GM12864 (cell line): Measurements from ENCODE around the gene TRPV6.

Experiments used
- DNase-seq: peaks from one replicate; pipeline ENCODE4 v3.0.0-alpha.2; 2011; ENCODE audit warnings: low read depth
- H3K4me3 ChIP-seq: 2 replicates; pipeline ENCODE4 v1.5.1; 2011; ENCODE audit warnings: mild to moderate bottlenecking, low read depth, low read length, control low read depth
- TF ChIP-seq, protein P1 (sequence below): IDR thresholded peaks from 2 replicates; pipeline ENCODE4 v1.5.1; 2011; ENCODE audit warnings: low read depth, mild to moderate bottlenecking, moderate library complexity, low read length, control low read depth, inconsistent platforms; ENCODE audit errors: missing control alignments

TRPV6 gene

DNA sequence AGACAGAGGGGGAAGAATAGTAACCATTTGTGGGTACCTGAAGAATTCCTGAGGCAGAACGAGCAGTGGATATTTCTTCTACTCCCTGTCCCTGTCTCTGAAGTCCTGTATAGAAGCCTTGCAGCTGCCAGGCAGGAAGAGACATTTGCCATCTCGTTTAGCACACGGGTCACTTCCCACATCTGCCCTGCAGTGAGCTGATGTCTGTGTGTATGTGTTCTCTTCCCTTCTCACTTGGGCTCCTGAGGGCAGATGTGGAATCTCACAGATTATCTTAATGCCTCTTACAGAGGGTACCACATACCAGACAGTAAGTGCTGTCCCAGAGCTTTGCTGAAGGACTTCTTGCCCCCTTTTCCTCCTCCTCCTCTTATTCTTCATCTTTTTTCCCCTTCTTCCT is 14.1 kb upstream of the TRPV6 start:
- TF ChIP-seq, protein P1, sequence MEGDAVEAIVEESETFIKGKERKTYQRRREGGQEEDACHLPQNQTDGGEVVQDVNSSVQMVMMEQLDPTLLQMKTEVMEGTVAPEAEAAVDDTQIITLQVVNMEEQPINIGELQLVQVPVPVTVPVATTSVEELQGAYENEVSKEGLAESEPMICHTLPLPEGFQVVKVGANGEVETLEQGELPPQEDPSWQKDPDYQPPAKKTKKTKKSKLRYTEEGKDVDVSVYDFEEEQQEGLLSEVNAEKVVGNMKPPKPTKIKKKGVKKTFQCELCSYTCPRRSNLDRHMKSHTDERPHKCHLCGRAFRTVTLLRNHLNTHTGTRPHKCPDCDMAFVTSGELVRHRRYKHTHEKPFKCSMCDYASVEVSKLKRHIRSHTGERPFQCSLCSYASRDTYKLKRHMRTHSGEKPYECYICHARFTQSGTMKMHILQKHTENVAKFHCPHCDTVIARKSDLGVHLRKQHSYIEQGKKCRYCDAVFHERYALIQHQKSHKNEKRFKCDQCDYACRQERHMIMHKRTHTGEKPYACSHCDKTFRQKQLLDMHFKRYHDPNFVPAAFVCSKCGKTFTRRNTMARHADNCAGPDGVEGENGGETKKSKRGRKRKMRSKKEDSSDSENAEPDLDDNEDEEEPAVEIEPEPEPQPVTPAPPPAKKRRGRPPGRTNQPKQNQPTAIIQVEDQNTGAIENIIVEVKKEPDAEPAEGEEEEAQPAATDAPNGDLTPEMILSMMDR: no peak
- no peak overlapping the region for H3K4me3 ChIP-seq
- DNase-seq: no peak

DNA sequence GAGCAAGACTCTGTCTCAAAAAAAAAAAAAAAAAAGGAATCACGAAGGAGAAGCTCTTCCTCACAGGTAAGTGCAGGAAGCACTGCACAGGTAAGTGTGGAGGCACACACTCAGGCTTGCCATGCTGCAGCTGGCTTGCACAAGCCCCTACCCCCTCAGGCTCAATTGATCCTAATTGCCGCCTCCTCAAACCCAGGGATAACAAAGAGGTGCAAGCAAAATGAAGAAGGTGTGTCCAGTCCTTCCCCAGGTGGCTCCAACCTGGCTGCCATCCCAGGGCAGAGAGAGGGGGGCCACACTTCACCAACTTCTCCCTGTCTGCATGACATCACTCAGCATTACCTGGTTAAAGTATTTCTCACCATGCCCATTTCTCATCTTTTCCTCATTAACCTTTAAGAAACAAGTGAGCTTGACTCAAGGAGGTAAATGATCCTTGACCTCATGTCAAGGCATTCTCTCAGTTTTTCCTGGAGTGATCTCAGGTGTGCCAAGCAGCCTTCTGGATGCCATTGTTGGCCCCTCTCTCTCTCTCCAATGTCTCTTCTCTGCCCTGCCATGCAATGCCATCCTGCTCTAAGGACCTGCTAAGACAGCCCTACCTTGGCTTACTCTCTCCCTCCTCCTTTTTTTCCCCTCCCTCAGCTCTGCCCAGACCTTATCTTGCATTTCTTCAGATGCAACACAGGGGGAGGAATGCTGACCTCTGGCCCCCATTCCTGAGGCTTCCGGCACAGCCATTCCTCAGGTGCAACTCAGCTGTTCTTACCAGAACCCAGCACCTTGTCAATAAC is 13.0 kb upstream of the TRPV6 start:
- TF ChIP-seq, protein P1: no peak
- DNase-seq: no peak
- H3K4me3 ChIP-seq: no peak overlapping the region

DNA sequence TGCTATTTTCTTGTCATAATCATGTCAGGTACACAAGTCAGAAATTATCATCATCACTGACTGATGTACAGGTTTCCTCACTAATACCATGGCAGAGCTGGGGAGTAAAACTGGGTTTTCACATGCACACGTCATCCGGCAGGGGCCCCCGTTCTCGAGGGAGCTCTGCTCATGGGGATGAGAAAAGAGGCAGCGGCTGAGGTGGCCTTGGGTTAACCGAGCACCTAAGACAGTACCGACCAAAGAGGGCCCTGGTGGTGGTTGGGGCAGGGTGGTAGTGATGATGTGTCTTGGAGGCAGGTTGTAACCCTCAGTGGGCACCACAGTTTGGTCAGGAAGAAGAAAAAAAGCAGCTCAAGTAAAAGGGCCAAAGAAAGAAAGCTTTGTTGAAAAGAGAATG is 12.1 kb upstream of the TRPV6 start:
- no peak overlapping the region for H3K4me3 ChIP-seq
- no peak for DNase-seq
- TF ChIP-seq, protein P1: no peak

DNA sequence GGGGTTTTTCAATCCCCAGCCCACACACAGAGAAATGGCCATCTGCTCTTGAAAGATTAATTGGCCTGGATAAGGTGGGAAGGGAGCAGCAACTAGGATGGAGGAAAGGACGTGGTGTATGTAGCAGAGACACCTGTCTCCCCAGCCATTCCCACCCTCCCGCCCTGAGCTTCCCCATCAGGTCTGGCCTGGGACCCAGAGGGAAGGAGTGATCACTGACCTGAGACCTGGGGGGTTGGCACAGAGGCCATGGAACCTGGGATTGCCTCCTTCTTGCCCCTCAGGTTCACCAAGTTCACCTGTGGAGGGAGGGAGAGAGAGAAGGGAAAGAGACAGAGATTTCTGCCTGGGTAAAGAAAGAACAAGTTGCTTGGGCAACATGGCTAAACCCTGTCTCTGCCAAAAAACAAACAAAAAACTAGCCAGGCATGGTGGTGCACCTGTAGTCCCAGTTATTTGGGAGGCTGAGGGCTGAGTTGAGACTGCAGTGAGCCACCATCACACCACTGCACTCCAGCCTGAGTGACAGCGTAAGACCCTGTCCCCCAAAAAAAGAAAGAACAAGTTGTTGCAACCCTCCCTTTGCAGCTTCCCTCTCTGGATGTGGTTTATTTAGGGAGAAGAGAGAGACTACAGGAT is 11.3 kb upstream of the TRPV6 start:
- H3K4me3 ChIP-seq: no peak overlapping the region
- TF ChIP-seq, protein P1: no peak
- no peak for DNase-seq

DNA sequence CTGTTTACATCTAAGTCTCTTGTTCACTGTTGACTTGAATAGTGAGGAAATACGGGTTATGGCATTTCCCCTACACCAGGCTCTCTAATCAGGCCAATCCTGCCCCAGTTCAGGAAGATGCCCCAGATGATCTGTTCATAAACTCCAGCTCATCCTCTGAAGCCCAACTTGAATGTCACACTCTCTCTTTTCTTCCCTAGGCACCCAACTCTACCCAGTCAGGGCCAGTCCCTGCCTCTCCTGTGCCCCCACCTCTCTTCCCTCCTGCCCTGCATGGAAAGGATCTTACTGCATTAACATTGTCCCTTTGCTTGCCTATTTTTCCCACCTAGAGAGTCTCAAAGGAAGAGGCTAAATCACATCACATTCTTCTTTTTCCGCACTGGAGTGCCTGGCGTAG is 10.6 kb upstream of the TRPV6 start:
- no peak for DNase-seq
- TF ChIP-seq, protein P1: no peak

DNA sequence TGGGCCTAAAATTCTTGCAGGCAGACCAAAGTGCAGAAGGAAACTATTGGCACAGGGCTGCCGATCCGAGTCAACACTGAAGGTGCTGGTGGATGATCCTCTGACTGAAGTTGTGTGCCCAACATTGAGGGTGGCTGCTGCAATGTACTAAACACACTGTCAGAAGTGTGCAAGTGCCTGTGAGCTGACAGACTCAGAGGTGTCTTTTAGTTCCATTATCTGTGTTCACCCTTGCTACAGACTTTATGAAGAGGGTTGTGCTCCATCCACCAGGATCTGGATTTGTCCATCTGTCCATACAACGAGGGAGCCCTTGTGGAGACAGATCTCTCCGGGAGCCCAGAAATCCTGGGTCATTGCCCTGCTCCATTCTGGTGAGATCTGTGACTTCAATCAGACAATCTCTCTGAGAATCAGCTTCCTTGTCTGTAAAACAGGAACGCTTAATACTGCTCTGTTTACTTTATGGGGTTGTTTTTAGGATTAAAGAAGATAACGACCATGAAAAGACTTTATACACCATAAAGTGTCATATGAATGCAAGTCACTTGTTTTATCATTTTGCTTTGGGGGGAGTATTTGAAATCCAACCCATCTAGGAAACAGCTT is 9.5 kb upstream of the TRPV6 start:
- TF ChIP-seq, protein P1: no peak
- no peak for DNase-seq
- no peak overlapping the region for H3K4me3 ChIP-seq

More for the DNA sequence above, 10.6 kb upstream of the TRPV6 start:
- H3K4me3 ChIP-seq: no peak overlapping the region
